Esophagus squamous epithelium (tissue), 5 donors: ENCODE data around the gene ZNF407. TPM values are rescaled to one million over a fixed set of nuclear protein-coding genes. Genes with fewer than 3 reads are reported as not detected.

ENCODE experiments used
- DNase-seq: peaks from one replicate; lab custom pipeline; 2025; lab: John Stamatoyannopoulos, UW
- H3K27ac ChIP-seq, 4 donors: fragments of 200-600 bp; sonication (generic); one replicate each; pipeline ENCODE4 v1.5.1; 2016 to 2019; ENCODE audit warnings: mild to moderate bottlenecking in 1 of 4
- H3K27me3 ChIP-seq, 4 donors: fragments of 200-600 bp; sonication (generic); 1 replicate in 3 of 4; 2 replicates in 1 of 4; pipeline versions ENCODE4 v1.5.1 to v1.6.0; 2017 to 2021; ENCODE audit warnings: antibody characterized with exemption in 1 of 4
- H3K36me3 ChIP-seq, 3 donors: fragments of 200-600 bp; sonication (generic); one replicate each; pipeline ENCODE4 v1.5.1; 2016 to 2019
- H3K4me1 ChIP-seq, 3 donors: fragments of 200-600 bp; sonication (generic); one replicate each; pipeline ENCODE4 v1.5.1; 2017 to 2019
- H3K4me3 ChIP-seq, 4 donors: fragments of 200-600 bp; sonication (generic); 1 replicate in 3 of 4; 2 replicates in 1 of 4; pipeline ENCODE4 v1.5.1; 2016 to 2019; ENCODE audit warnings: mild to moderate bottlenecking in 2 of 4, moderate library complexity in 1 of 4
- H3K9me3 ChIP-seq, 3 donors: fragments of 200-600 bp; sonication (generic); one replicate each; pipeline ENCODE4 v1.5.1; 2016 to 2019
- POLR2A ChIP-seq, 4 donors: fragments of 450-650 bp; IDR thresholded peaks; one replicate each; pipeline ENCODE4 v1.6.1; 2017; ENCODE audit warnings: antibody characterized with exemption in 4 of 4, mild to moderate bottlenecking in 4 of 4, moderate library complexity in 3 of 4
- WGBS, 2 donors: methylation state at CpG; one replicate each; pipeline ENCODE4 v1.1.5; 2018; 5-methylcytosine and 5-hydroxymethylcytosine counted together
- intact Hi-C: fragments of 100-400 bp; cut with DNase I; formaldehyde crosslinking; loops from one replicate; pipeline ENCODE4 v1.15.0; 2022
- total RNA-seq, 4 donors: library from RNA; depleted of rRNA; stranded (reverse); fragments of >200 nt; gene quantifications; one replicate each; pipeline ENCODE4 v1.1.0, GENCODE V29; 2016
- TF ChIP-seq, protein P1 (sequence below), 6 experiments: fragments of 450-650 bp in 4 of 6; fragments of 200-600 bp in 2 of 6; sonication (generic) in 2 of 6; IDR thresholded peaks; one replicate each; pipeline ENCODE4 v1.5.1; 2016 to 2019; ENCODE audit warnings: antibody characterized with exemption in 6 of 6, mild to moderate bottlenecking in 4 of 6, moderate library complexity in 4 of 6
- donor health status: DM: yes; HTN: yes; CAD: no.

ZNF407 gene
- total RNA-seq, 4 donors from 2014 or later: 6.4 to 21.2 (median 13.1) TPM

- Histone ChIP-seq H3K4me3 (no peak overlapping the region), H3K27me3 (no peaks in the 10 kb centered on the region), H3K4me1 (no peaks in the 10 kb centered on the region), H3K27ac (no peak overlapping the region), H3K36me3 (peaks cover 0 to 48% (median 0%) of the 10 kb centered on the region in 3 donors), H3K9me3 (no peaks in the 10 kb centered on the region)
- 65 to 78% methylated on average over 12 to 13 of the region's 13 CpGs for WGBS, 2 donors
- intact Hi-C loops: no loop called here
- no peak for DNase-seq
- TF ChIP-seq POLR2A (IDR thresholded peaks at IDR 0.05): no peak
- TF ChIP-seq, protein P1, sequence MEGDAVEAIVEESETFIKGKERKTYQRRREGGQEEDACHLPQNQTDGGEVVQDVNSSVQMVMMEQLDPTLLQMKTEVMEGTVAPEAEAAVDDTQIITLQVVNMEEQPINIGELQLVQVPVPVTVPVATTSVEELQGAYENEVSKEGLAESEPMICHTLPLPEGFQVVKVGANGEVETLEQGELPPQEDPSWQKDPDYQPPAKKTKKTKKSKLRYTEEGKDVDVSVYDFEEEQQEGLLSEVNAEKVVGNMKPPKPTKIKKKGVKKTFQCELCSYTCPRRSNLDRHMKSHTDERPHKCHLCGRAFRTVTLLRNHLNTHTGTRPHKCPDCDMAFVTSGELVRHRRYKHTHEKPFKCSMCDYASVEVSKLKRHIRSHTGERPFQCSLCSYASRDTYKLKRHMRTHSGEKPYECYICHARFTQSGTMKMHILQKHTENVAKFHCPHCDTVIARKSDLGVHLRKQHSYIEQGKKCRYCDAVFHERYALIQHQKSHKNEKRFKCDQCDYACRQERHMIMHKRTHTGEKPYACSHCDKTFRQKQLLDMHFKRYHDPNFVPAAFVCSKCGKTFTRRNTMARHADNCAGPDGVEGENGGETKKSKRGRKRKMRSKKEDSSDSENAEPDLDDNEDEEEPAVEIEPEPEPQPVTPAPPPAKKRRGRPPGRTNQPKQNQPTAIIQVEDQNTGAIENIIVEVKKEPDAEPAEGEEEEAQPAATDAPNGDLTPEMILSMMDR (IDR thresholded peaks at IDR 0.05): no peak
These were observed 34.1 kb downstream of the ZNF407 start for GRCh38 chr18:74631623-74632350.

DNA sequence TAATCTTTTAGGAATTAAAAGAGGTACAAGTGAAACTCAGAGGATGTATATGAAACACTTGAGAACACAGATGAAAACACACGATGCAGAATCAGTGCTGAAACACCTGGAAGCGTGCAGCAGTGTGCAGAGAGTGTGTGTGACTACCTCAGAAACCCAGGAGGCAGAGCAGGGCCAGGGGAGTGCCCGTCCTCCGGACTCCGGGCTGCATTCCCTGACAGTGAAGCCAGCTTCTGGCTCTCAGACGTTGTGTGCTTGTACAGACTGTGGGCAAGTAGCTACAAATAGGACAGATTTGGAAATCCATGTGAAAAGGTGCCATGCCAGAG, 34.6 kb downstream of the ZNF407 start:
- DNase-seq: no peak
- H3K36me3 ChIP-seq: peaks cover 0 to 48% (median 0%) of the 10 kb centered on the region in 3 donors
- 71 to 93% methylated on average over 6 of the region's 6 CpGs for WGBS, 2 donors
- no peak overlapping the region for H3K4me3 ChIP-seq
- intact Hi-C loops: no loop called here
- H3K9me3 ChIP-seq: no peaks in the 10 kb centered on the region
- no peaks in the 10 kb centered on the region for H3K27me3 ChIP-seq
- no peaks in the 10 kb centered on the region for H3K4me1 ChIP-seq
- no peak for TF ChIP-seq POLR2A (IDR thresholded peaks at IDR 0.05)
- TF ChIP-seq, protein P1 (IDR thresholded peaks at IDR 0.05): no peak
- H3K27ac ChIP-seq: no peak overlapping the region

GRCh38 chr18:74632856-74633255, 35.2 kb downstream of the ZNF407 start:
- Histone ChIP-seq H3K27me3 (no peaks in the 10 kb centered on the region), H3K4me3 (no peak overlapping the region), H3K4me1 (no peaks in the 10 kb centered on the region), H3K36me3 (peaks cover 0 to 48% (median 0%) of the 10 kb centered on the region in 3 donors), H3K9me3 (no peaks in the 10 kb centered on the region), H3K27ac (no peak overlapping the region)
- WGBS, 2 donors: 96 to 97% methylated on average over 4 of the region's 4 CpGs
- DNase-seq: no peak
- intact Hi-C loops: no loop called here
- TF ChIP-seq, protein P1 (IDR thresholded peaks at IDR 0.05): no peak
- no peak for TF ChIP-seq POLR2A (IDR thresholded peaks at IDR 0.05)

GRCh38 chr18:74633652-74634352, 36.1 kb downstream of the ZNF407 start:
- Histone ChIP-seq H3K4me1 (no peaks in the 10 kb centered on the region), H3K4me3 (no peak overlapping the region), H3K36me3 (peaks cover 0 to 48% (median 0%) of the 10 kb centered on the region in 3 donors), H3K9me3 (no peaks in the 10 kb centered on the region), H3K27ac (no peak overlapping the region), H3K27me3 (no peaks in the 10 kb centered on the region)
- intact Hi-C loops: no loop called here
- DNase-seq: no peak
- TF ChIP-seq POLR2A (IDR thresholded peaks at IDR 0.05): no peak
- TF ChIP-seq, protein P1 (IDR thresholded peaks at IDR 0.05): no peak
- WGBS, 2 donors: 69 to 79% methylated on average over 13 of the region's 13 CpGs
